H1 (cell line): ENCODE data around the gene NEGR1. TPM values are rescaled to one million over a fixed set of nuclear protein-coding genes. Genes with fewer than 3 reads are reported as not detected.

Experiments used
- CTCF ChIA-PET: fragments of 300-600 bp; sonication (Branson Sonifier 250); formaldehyde crosslinking; loops from one replicate; lab custom pipeline; 2021; ENCODE audit not compliant: partially characterized antibody; lab: Charles Lee
- POLR2A ChIA-PET: fragments of 300-600 bp; sonication (Branson Sonifier 250); formaldehyde crosslinking; loops from one replicate; lab custom pipeline; 2021; ENCODE audit warnings: inconsistent platforms; ENCODE audit not compliant: partially characterized antibody; lab: Charles Lee
- DNase-seq, 2 experiments: peaks; one replicate each; pipeline versions ENCODE4 v3.0.0 to v3.0.0-alpha.2; 2010 to 2022; ENCODE audit warnings: low spot score in 2 of 2, low read depth in 1 of 2, mixed read lengths in 1 of 2
- FAIRE-seq: peaks from 2 replicates; lab custom pipeline; 2011; peaks lifted over from hg19 to GRCh38; lab: Jason Lieb, UNC
- H2AFZ ChIP-seq: 2 replicates; pipeline ENCODE4 v1.8.1; 2012; ENCODE audit warnings: low read length, inconsistent platforms
- H2AK5ac ChIP-seq: 2 replicates; pipeline ENCODE4 v1.6.1; 2013; ENCODE audit warnings: low read depth, low read length
- H2BK120ac ChIP-seq: replicated peaks from 2 replicates; pipeline ENCODE3; 2013; ENCODE audit warnings: low read depth, low read length, inconsistent platforms
- H2BK12ac ChIP-seq: 2 replicates; pipeline ENCODE4 v1.6.1; 2013; ENCODE audit warnings: low read depth, low read length
- H2BK15ac ChIP-seq: 2 replicates; pipeline ENCODE4 v1.6.1; 2013; ENCODE audit warnings: low read length
- H2BK20ac ChIP-seq: 2 replicates; pipeline ENCODE4 v1.6.1; 2013; ENCODE audit warnings: low read length
- H2BK5ac ChIP-seq: 2 replicates; pipeline ENCODE4 v1.6.1; 2013; ENCODE audit warnings: low read depth, low read length
- H3K14ac ChIP-seq: 2 replicates; pipeline ENCODE4 v1.6.1; 2013; ENCODE audit warnings: inconsistent platforms; ENCODE audit not compliant: insufficient read length
- H3K18ac ChIP-seq: 2 replicates; pipeline ENCODE4 v1.6.1; 2013; ENCODE audit warnings: low read length; ENCODE audit errors: extremely low read depth
- H3K23ac ChIP-seq: 2 replicates; pipeline ENCODE4 v1.6.1; 2013; ENCODE audit warnings: inconsistent platforms; ENCODE audit not compliant: insufficient read length
- H3K23me2 ChIP-seq: 2 replicates; pipeline ENCODE4 v1.6.1; 2013; ENCODE audit warnings: low read depth, low read length
- H3K27ac ChIP-seq: 2 replicates; pipeline ENCODE4 v1.6.1; 2011; ENCODE audit warnings: low read depth, low read length, inconsistent platforms
- H3K27me3 ChIP-seq, 4 experiments: replicated peaks in 1 of 4; 1 replicate in 1 of 4; 2 replicates in 3 of 4; pipeline versions ENCODE4 v1.6.1 to v1.8.1; 2011 to 2013; ENCODE audit warnings: low read length in 3 of 4, mild to moderate bottlenecking in 3 of 4, inconsistent platforms in 2 of 4, mixed read lengths in 2 of 4, moderate library complexity in 1 of 4; ENCODE audit not compliant: control insufficient read depth in 3 of 4, insufficient read depth in 3 of 4; ENCODE audit errors: extremely low read depth in 1 of 4
- H3K36me3 ChIP-seq, 4 experiments: 2 replicates each; pipeline versions ENCODE4 v1.6.1 to v1.8.1; 2011 to 2013; ENCODE audit warnings: mild to moderate bottlenecking in 4 of 4, low read length in 3 of 4, moderate library complexity in 2 of 4, control low read depth in 1 of 4, inconsistent platforms in 1 of 4; ENCODE audit not compliant: insufficient read depth in 4 of 4, control insufficient read depth in 2 of 4
- H3K4ac ChIP-seq: replicated peaks from 2 replicates; pipeline ENCODE3; 2013; ENCODE audit warnings: low read length, low read depth, mixed read lengths, inconsistent platforms; ENCODE audit not compliant: insufficient read length
- H3K4me1 ChIP-seq, 4 experiments: replicated peaks in 1 of 4; 1 replicate in 1 of 4; 2 replicates in 3 of 4; pipeline versions ENCODE4 v1.6.1 to v1.8.1; 2011 to 2013; ENCODE audit warnings: low read length in 3 of 4, inconsistent platforms in 2 of 4, mixed read lengths in 1 of 4; ENCODE audit not compliant: insufficient read depth in 4 of 4, control insufficient read depth in 3 of 4
- H3K4me2 ChIP-seq, 2 experiments: 2 replicates each; pipeline versions ENCODE4 v1.6.1 to v1.8.1; 2011 to 2013; ENCODE audit warnings: low read depth in 2 of 2, low read length in 2 of 2, control low read depth in 1 of 2, inconsistent platforms in 1 of 2, mild to moderate bottlenecking in 1 of 2; ENCODE audit not compliant: insufficient read depth in 1 of 2
- H3K4me3 ChIP-seq, 4 experiments: fragments of 200-600, 300-600 bp in 1 of 4; sonication (generic), shearing (Covaris generic), sonication (Bioruptor Twin) in 1 of 4; 2 replicates each; pipeline versions ENCODE4 v1.5.1 to v1.8.1; 2011 to 2016; ENCODE audit warnings: low read length in 4 of 4, low read depth in 3 of 4, control low read depth in 2 of 4, inconsistent platforms in 2 of 4, mild to moderate bottlenecking in 2 of 4, mixed read lengths in 1 of 4, moderate library complexity in 1 of 4; ENCODE audit not compliant: insufficient read depth in 2 of 4; ENCODE audit errors: extremely low read depth in 1 of 4
- H3K56ac ChIP-seq: replicated peaks from 2 replicates; pipeline ENCODE3; 2013; ENCODE audit warnings: low read depth, mild to moderate bottlenecking, mixed read lengths, low read length, inconsistent platforms; ENCODE audit not compliant: insufficient read length
- H3K79me1 ChIP-seq: 2 replicates; pipeline ENCODE4 v1.6.1; 2013; ENCODE audit warnings: low read depth, low read length, control low read depth
- H3K79me2 ChIP-seq, 2 experiments: 2 replicates each; pipeline versions ENCODE4 v1.6.1 to v1.8.1; 2012 to 2013; ENCODE audit warnings: low read length in 2 of 2, mild to moderate bottlenecking in 2 of 2, inconsistent platforms in 1 of 2; ENCODE audit not compliant: insufficient read depth in 2 of 2, control insufficient read depth in 1 of 2
- H3K9ac ChIP-seq, 4 experiments: replicated peaks in 1 of 4; 1 replicate in 1 of 4; 2 replicates in 3 of 4; pipeline versions ENCODE4 v1.6.1 to v1.8.1; 2011 to 2013; ENCODE audit warnings: low read depth in 3 of 4, low read length in 3 of 4, control low read depth in 2 of 4, mild to moderate bottlenecking in 2 of 4, moderate library complexity in 2 of 4, inconsistent platforms in 1 of 4; ENCODE audit errors: extremely low read depth in 1 of 4
- H3K9me3 ChIP-seq, 2 experiments: 2 replicates each; pipeline versions ENCODE4 v1.6.1 to v1.8.1; 2012 to 2013; ENCODE audit warnings: mild to moderate bottlenecking in 2 of 2, moderate library complexity in 2 of 2, control low read depth in 1 of 2, inconsistent platforms in 1 of 2, low read depth in 1 of 2, low read length in 1 of 2, mixed read lengths in 1 of 2; ENCODE audit not compliant: insufficient read depth in 2 of 2
- H4K20me1 ChIP-seq, 2 experiments: replicated peaks in 1 of 2; 2 replicates each; pipeline versions ENCODE3 to v1.8.1; 2011 to 2013; ENCODE audit warnings: inconsistent platforms in 2 of 2, low read length in 2 of 2, mild to moderate bottlenecking in 1 of 2; ENCODE audit not compliant: insufficient read depth in 2 of 2, control insufficient read depth in 1 of 2
- H4K5ac ChIP-seq: 2 replicates; pipeline ENCODE4 v1.6.1; 2013; ENCODE audit warnings: low read length, low read depth, mixed read lengths, inconsistent platforms; ENCODE audit not compliant: insufficient read length
- H4K8ac ChIP-seq: 2 replicates; pipeline ENCODE4 v1.8.0; 2013; ENCODE audit warnings: mild to moderate bottlenecking, moderate library complexity, low read length, inconsistent platforms; ENCODE audit not compliant: insufficient read depth; ENCODE audit errors: extremely low read depth
- H4K91ac ChIP-seq: replicated peaks from 2 replicates; pipeline ENCODE3; 2013; ENCODE audit warnings: low read length, mixed read lengths, inconsistent platforms; ENCODE audit not compliant: insufficient read length
- BRCA1 ChIP-seq: IDR thresholded peaks from 2 replicates; pipeline ENCODE4 v1.6.1; 2012; ENCODE audit warnings: low read depth, low read length, improper control_type of control experiment
- CBX5 ChIP-seq: fragments of 300-800, 300-1000 bp; sonication (generic); IDR thresholded peaks from 2 replicates; pipeline ENCODE4 v1.7.1; 2016; ENCODE audit warnings: antibody characterized with exemption, low read length, low read depth
- CBX8 ChIP-seq: fragments of 300-800, 300-1000 bp; sonication (generic); IDR thresholded peaks from 2 replicates; pipeline ENCODE4 v1.7.1; 2016; ENCODE audit warnings: low read depth, low read length, borderline replicate concordance
- CEBPB ChIP-seq: IDR thresholded peaks from 2 replicates; pipeline ENCODE4 v1.6.1; 2012; ENCODE audit warnings: low read depth, low read length
- CREB1 ChIP-seq: IDR thresholded peaks from 2 replicates; pipeline ENCODE4 v1.6.1; 2012; ENCODE audit warnings: inconsistent platforms
- GABPA ChIP-seq: IDR thresholded peaks from 2 replicates; pipeline ENCODE4 v1.6.1; 2011; ENCODE audit warnings: mild to moderate bottlenecking, low read length, moderate library complexity, borderline replicate concordance; ENCODE audit not compliant: insufficient read depth
- GTF2F1 ChIP-seq: IDR thresholded peaks from 2 replicates; pipeline ENCODE4 v1.6.1; 2012; ENCODE audit warnings: low read depth, low read length, improper control_type of control experiment, borderline replicate concordance
- JUN ChIP-seq: IDR thresholded peaks from 2 replicates; pipeline ENCODE4 v1.6.1; 2011; ENCODE audit warnings: low read depth, mild to moderate bottlenecking, improper control_type of control experiment, low read length
- JUND ChIP-seq: IDR thresholded peaks from 2 replicates; pipeline ENCODE4 v1.6.1; 2011; ENCODE audit warnings: mild to moderate bottlenecking, improper control_type of control experiment, low read length
- KDM4A ChIP-seq: IDR thresholded peaks from one replicate; pipeline ENCODE4 v1.7.1; 2012; ENCODE audit warnings: low read depth, mild to moderate bottlenecking, moderate library complexity, low read length, inconsistent platforms; ENCODE audit not compliant: severe bottlenecking
- NANOG ChIP-seq: IDR thresholded peaks from 2 replicates; pipeline ENCODE4 v1.6.1; 2011; ENCODE audit warnings: low read length, low read depth, mild to moderate bottlenecking, inconsistent platforms; ENCODE audit not compliant: insufficient read depth, poor library complexity, severe bottlenecking
- NRF1 ChIP-seq: IDR thresholded peaks from 2 replicates; pipeline ENCODE4 v1.6.1; 2011; ENCODE audit warnings: mild to moderate bottlenecking, low read depth, low read length, improper control_type of control experiment
- POU5F1 ChIP-seq: IDR thresholded peaks from 2 replicates; pipeline ENCODE4 v1.6.1; 2011; ENCODE audit warnings: low read depth, mild to moderate bottlenecking, low read length, moderate library complexity
- RFX5 ChIP-seq: IDR thresholded peaks from 2 replicates; pipeline ENCODE4 v1.6.1; 2011; ENCODE audit warnings: low read depth, low read length, improper control_type of control experiment, borderline replicate concordance
- SP4 ChIP-seq: IDR thresholded peaks from 2 replicates; pipeline ENCODE4 v1.6.1; 2012; ENCODE audit warnings: low read length, inconsistent platforms
- TBP ChIP-seq: IDR thresholded peaks from 2 replicates; pipeline ENCODE4 v1.6.1; 2011; ENCODE audit warnings: low read depth, low read length, improper control_type of control experiment
- WGBS, 2 experiments: shearing (Covaris generic) in 1 of 2; methylation state at CpG; one replicate each; pipeline versions ENCODE4 v1.1.6 to v1.1.7; 2013 to 2015; ENCODE audit warnings: low lambda C conversion rate in 2 of 2, mixed read lengths in 2 of 2, inconsistent platforms in 1 of 2, low coverage in 1 of 2, missing lambda C conversion rate in 1 of 2; ENCODE audit not compliant: insufficient replicate concordance in 2 of 2, insufficient coverage in 1 of 2, insufficient read length in 1 of 2; ENCODE audit errors: extremely low coverage in 1 of 2, missing lambda C conversion rate in 1 of 2; 5-methylcytosine and 5-hydroxymethylcytosine counted together
- polyA plus RNA-seq, 7 experiments: library from polyadenylated mRNA; depleted of rRNA in 3 of 7; stranded (reverse) in 5 of 7; unstranded in 2 of 7; fragments of >200 nt in 5 of 7; fragments of 200-250 nt in 2 of 7; gene quantifications; 1 replicate in 5 of 7; 2 replicates in 1 of 7; 4 replicates in 1 of 7; pipeline versions ENCODE4 v1.2.1 to v1.2.3, GENCODE V29; 2011 to 2013; ENCODE audit warnings: missing spikeins in 2 of 7, mixed read lengths in 2 of 7
- total RNA-seq: library from RNA; stranded (reverse); fragmentation: NEBNext Ultra II Directional; extraction: Animal tissue kit (Norgen Biotek cat#: 25700); gene quantifications from 2 replicates; pipeline ENCODE4 v1.2.1, GENCODE V29; 2021

Gene NEGR1
- total and polyA plus RNA-seq, 2 of the 8 experiments (the other 6 are each of a cell fraction or from before 2014, with no cell fraction given), result 0.71 to 1.3 TPM

DNA sequence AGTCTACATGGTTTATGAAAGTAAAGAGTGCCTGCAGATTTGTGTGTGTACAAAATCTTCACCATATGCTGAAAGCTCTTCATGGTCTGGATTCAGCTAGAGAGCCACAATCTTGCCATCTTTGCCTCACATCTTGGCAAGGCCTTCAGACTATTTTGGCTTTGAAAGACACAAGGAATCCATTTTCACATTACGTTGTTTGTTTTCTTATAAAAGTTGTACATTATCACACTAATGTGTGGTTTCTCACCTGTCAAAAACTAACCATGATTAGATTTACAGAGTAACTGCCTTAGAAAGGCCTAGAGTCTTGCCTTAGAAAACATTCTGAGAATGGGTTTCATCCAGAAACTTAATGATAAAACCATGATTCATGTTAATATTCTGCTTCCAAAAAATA, 494.6 kb downstream of the NEGR1 start:
- H2BK15ac ChIP-seq, result no peak overlapping the region
- FAIRE-seq, result no peak
- no peak overlapping the region for H4K8ac ChIP-seq
- H3K79me1 ChIP-seq, result no peaks in the 10 kb centered on the region
- no peak overlapping the region for H2AFZ ChIP-seq
- no peak overlapping the region for H3K4me2 ChIP-seq
- H2BK5ac ChIP-seq, result no peak overlapping the region
- H3K4me1 ChIP-seq, result no peaks in the 10 kb centered on the region
- H3K23me2 ChIP-seq, result no peaks in the 10 kb centered on the region
- no peaks in the 10 kb centered on the region for H3K9me3 ChIP-seq
- no peaks in the 10 kb centered on the region for H4K20me1 ChIP-seq
- H2BK12ac ChIP-seq, result no peak overlapping the region
- H2BK120ac ChIP-seq, result no peak overlapping the region
- H3K79me2 ChIP-seq, result no peaks in the 10 kb centered on the region
- POLR2A ChIA-PET, result no interaction called here
- no peak overlapping the region for H3K56ac ChIP-seq
- no peaks in the 10 kb centered on the region for H3K27me3 ChIP-seq
- H3K27ac ChIP-seq, result no peak overlapping the region
- DNase-seq, result no peak
- H3K14ac ChIP-seq, result no peak overlapping the region
- 91% methylated on average over 1 of the region's 1 CpG; no CpG with 5 or more reads in 1 of the 2 experiments for WGBS, 2 experiments
- H3K18ac ChIP-seq, result no peak overlapping the region
- H3K23ac ChIP-seq, result no peak overlapping the region
- no peak overlapping the region for H2AK5ac ChIP-seq
- H3K4me3 ChIP-seq, result no peak overlapping the region
- CTCF ChIA-PET, result no interaction called here
- H4K91ac ChIP-seq, result no peak overlapping the region
- H2BK20ac ChIP-seq, result no peak overlapping the region
- no peak overlapping the region for H3K9ac ChIP-seq
- no peaks in the 10 kb centered on the region for H3K36me3 ChIP-seq
- no peak overlapping the region for H3K4ac ChIP-seq
- H4K5ac ChIP-seq, result no peak overlapping the region
- TF ChIP-seq BRCA1 (no peak), GTF2F1 (no peak), CREB1 (no peak), RFX5 (no peak), CBX8 (no peak), CBX5 (no peak), CEBPB (no peak), JUND (no peak), SP4 (no peak), NRF1 (no peak), KDM4A (no peak), GABPA (no peak), POU5F1 (no peak), TBP (no peak), JUN (no peak), NANOG (no peak)
